Loucy (cell line): Measurements from ENCODE around the gene RASSF7.

Experiments used
- CTCF ChIP-seq: fragments of 200-600 bp; sonication (generic); conservative IDR thresholded peaks from 2 replicates; pipeline ENCODE4 v1.5.1; 2014; ENCODE audit warnings: mild to moderate bottlenecking, antibody characterized with exemption, low read length
- EZH2phosphoT487 ChIP-seq: fragments of 200-600 bp; IDR thresholded peaks from 2 replicates; pipeline ENCODE4 v1.6.1; 2018; ENCODE audit warnings: antibody characterized with exemption, mild to moderate bottlenecking, moderate library complexity, borderline replicate concordance

GRCh38 chr11:560305-561147, at the start of gene RASSF7, which contains the start of gene LMNTD2:
- TF ChIP-seq CTCF = no peak
- TF ChIP-seq EZH2phosphoT487 = no peak
